C4-2B (cell line): ENCODE results near the gene CTTN.

Experiments used
- ZFX ChIP-seq: fragments of 450-650 bp; IDR thresholded peaks from 2 replicates; pipeline ENCODE4 v1.6.1; 2017
- TF ChIP-seq, protein P1 (sequence below): fragments of 450-650 bp; conservative IDR thresholded peaks from 2 replicates; pipeline ENCODE4 v1.5.1; 2017; ENCODE audit warnings: mild to moderate bottlenecking

- TF ChIP-seq, protein P1, sequence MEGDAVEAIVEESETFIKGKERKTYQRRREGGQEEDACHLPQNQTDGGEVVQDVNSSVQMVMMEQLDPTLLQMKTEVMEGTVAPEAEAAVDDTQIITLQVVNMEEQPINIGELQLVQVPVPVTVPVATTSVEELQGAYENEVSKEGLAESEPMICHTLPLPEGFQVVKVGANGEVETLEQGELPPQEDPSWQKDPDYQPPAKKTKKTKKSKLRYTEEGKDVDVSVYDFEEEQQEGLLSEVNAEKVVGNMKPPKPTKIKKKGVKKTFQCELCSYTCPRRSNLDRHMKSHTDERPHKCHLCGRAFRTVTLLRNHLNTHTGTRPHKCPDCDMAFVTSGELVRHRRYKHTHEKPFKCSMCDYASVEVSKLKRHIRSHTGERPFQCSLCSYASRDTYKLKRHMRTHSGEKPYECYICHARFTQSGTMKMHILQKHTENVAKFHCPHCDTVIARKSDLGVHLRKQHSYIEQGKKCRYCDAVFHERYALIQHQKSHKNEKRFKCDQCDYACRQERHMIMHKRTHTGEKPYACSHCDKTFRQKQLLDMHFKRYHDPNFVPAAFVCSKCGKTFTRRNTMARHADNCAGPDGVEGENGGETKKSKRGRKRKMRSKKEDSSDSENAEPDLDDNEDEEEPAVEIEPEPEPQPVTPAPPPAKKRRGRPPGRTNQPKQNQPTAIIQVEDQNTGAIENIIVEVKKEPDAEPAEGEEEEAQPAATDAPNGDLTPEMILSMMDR = no peak
- TF ChIP-seq ZFX = no peak
Observed at GRCh38 chr11:70365544-70365927, 32.8 kb upstream of the CTTN start.
